EL (cell line): ENCODE measurements around the gene COQ8B.
"Not testable (repeated sequence)": the region's sequence is repeated elsewhere in the genome, so short reads cannot be mapped to it uniquely, and the experiment has no call there.

Experiments
- DNase-seq: peaks from one replicate; pipeline ENCODE4 v3.0.0-alpha.2; 2016

Gene COQ8B

GRCh38 chr19:40741527-40742390, 25.1 kb upstream of the COQ8B start:
- no peak for DNase-seq

GRCh38 chr19:40740747-40741146, 24.1 kb upstream of the COQ8B start:
- no peak for DNase-seq

- DNase-seq, result no peak
Measured at GRCh38 chr19:40739871-40740703, 23.4 kb upstream of the COQ8B start.

GRCh38 chr19:40739030-40739839, 22.5 kb upstream of the COQ8B start:
- DNase-seq, result no peak

GRCh38 chr19:40737102-40737644, 20.5 kb upstream of the COQ8B start:
- DNase-seq, result no peak

- DNase-seq, result no peak
Measured at GRCh38 chr19:40736661-40737060, 20.0 kb upstream of the COQ8B start.

- no peak for DNase-seq
Measured at GRCh38 chr19:40735013-40735771, 18.5 kb upstream of the COQ8B start.

- no peak for DNase-seq
Measured at GRCh38 chr19:40733149-40733548, 16.5 kb upstream of the COQ8B start.

GRCh38 chr19:40732304-40732703, 15.6 kb upstream of the COQ8B start:
- not testable (repeated sequence) for DNase-seq

- DNase-seq, result not testable (repeated sequence)
Measured at GRCh38 chr19:40730065-40730464, 13.4 kb upstream of the COQ8B start.

GRCh38 chr19:40726279-40726678, 9.6 kb upstream of the COQ8B start:
- DNase-seq, result no peak

- no peak for DNase-seq
Measured at GRCh38 chr19:40724855-40725254, 8.2 kb upstream of the COQ8B start.

GRCh38 chr19:40724315-40724714, 7.6 kb upstream of the COQ8B start:
- no peak for DNase-seq

- DNase-seq, result no peak
Measured at GRCh38 chr19:40723661-40724254, 7.1 kb upstream of the COQ8B start.

GRCh38 chr19:40721936-40722661, 5.4 kb upstream of the COQ8B start:
- DNase-seq, result no peak

- DNase-seq, result no peak
Measured at GRCh38 chr19:40721140-40721486, 4.4 kb upstream of the COQ8B start.

GRCh38 chr19:40719414-40719894, 2.8 kb upstream of the COQ8B start:
- no peak for DNase-seq

GRCh38 chr19:40718774-40719391, 2.2 kb upstream of the COQ8B start:
- peak; percentile 58 for DNase-seq

- peak; percentile 43 for DNase-seq
Measured at GRCh38 chr19:40717880-40718773, 1.4 kb upstream of the COQ8B start.
